Embryonic facial prominence (tissue), 1 donor: ENCODE results near the gene CELF4.

ENCODE experiments used
- DNase-seq: peaks from one replicate; pipeline ENCODE4 v3.0.0-alpha.2; 2016; ENCODE audit errors: extremely low spot score

The CELF4 gene

DNA sequence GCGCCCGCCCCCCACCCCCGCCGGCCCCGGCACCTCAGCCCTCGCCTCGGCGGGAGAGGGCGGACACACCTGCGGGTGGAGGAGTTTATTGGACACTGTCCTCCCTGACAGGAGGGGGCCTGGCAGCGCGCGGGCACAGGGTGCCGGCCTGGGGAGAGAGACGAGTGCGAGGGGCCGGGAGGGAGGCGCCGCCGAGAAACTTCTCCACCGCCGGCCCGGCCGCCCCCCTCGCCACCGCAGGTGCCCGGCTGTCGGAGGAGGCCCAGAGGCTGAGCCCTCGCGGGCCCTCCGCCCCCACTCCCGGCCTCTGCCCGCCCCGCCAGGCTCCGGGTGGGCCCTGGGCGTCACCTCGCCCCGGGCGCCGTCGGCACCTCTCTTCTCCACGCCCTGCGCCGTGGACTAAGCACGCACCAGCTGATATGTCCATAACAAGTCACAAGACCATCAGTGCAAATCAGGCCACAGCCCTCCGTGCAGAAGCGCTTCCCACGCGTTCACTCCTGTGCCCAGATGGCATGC lies 311.3 kb downstream of the CELF4 start:
- no peak for DNase-seq

DNA sequence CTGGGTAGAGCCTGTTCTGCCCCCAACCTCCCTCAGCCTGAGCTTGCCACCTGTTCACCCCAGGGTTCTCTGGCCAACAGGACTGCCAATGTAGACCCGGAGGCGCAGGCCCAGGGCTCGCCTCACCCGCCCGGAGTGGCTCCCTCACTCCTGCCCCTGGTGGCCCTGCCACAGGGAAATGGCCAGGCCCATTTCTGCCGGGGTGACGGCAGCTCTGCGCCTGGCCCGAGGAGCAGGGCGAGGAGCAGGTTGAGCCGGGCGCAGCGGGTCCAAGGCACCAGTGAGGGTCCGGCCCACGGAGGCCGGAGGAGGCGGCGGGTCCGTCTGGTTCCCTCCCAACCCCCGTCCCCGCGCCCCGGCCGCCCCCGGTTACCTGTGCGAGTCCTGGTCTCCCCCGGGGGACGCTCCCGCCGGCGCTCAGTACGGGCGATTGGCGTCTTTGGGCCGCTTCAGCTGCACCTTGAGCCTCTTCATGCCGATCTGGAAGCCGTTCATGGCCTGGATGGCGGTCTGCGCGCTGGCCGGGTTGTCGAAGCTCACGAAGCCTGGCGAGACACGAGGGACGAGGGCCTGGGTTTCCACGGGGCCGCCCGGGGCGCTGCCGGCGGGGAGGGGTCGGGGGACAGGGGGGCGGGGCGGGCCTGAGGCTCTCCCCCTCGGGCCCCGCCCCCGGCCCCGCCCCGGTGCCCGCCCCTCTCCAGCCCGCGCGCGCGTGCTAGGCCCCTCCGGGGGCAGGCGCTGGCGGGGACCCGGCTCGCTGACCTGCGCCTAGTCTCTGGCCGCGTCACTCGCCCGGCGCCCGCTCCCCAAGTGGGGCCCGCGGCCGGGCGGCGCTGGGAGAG lies 312.0 kb downstream of the CELF4 start:
- DNase-seq, result no peak

DNA sequence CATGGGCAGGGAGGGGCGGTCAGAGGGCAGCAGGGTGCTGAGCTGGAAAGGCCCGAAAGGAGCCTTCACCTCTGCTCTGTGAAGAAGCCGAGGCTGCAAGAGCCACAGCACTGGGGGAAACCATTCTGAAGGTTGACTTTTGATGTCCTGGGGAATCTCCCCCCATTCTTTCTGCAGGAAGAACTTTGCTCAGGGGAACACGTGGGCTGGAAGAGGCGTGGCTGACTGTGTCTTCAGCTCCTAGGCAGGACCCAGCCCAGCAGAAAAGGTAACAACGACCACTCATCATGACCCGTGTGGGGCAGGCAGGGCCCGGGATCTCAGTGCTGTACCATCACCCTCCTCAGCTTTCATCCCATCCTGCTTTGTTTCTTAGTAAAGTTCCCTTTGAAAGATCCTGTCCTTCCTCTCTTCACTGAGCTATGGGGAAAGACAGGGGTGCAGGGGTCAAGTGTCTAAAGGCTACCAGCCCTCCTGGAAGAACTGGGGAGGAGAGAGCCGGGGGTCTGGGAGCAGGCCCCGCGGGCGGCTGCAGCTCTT lies 312.7 kb downstream of the CELF4 start:
- no peak for DNase-seq

DNA sequence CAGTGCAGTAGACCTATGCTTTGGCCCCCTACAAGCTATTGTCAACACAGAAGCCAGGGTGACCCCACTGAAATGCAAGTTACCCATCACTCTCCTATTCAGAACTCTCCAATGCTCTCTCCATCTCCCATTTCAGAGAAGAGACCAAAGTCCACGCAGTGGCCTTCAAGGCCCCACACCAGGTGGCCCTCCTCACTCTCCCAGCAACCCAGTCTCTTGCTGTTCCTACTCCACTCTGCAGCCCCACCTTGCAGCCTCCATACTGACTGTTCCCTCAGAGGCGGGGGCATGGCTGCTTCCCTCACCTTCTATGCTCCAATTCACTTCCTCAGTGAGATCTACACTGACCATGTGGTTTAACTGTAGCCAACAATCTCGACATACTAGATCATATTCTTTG lies 313.3 kb downstream of the CELF4 start:
- no peak for DNase-seq

DNA sequence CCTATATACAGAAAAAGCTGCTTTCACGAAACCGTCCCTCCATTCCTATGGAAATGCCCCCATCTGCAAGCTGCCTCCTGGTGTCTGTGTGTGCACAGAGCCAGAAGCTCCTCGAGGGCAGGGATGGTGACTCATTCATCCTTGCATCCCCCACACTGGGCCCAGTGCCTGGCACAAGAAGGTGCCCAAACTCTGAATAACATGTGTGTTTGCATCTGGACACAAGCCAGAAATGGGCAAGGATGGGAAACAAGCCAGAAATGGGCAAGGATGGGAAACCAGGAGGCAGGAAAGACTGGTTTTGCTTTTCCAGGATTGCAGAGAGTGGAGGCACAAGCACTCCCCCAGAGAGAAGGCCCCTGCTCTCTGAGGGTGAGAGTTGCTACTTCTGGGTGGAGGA lies 313.9 kb downstream of the CELF4 start:
- no peak for DNase-seq

DNA sequence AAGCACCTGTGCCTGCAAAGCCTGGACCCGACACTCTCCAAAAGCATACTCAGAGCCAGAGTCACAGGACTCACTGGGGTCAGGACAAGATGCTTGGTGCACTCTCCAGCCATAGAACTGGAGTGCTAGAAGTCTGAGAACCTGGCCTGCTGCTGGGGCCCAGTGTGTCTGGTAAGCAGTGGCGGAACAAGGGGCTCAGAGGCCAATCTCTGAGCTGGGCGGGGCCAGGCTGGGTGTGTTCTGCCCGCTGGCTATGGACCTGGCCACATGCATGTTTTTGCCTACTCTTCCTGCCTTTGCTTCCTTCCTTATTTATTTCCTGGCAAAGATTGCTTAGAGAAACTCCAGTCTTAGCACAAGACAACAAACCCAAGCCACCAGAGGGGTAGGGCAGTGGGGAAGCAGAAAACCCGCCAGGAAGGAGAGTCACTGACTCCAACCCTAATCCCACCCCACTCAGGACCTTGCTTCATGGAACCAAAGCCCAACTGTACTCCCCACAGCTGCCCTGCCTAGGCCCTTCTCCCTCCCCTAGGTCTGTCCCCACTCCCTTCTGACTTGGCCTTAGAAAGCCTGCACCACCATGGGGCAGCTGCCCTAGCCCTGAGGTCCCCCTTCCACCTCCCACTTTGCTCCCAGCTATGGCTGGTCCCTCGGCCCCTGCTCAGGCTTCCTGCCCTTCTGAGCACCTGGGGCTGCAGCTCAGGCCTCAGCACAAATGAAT lies 315.5 kb downstream of the CELF4 start:
- DNase-seq, result no peak

DNA sequence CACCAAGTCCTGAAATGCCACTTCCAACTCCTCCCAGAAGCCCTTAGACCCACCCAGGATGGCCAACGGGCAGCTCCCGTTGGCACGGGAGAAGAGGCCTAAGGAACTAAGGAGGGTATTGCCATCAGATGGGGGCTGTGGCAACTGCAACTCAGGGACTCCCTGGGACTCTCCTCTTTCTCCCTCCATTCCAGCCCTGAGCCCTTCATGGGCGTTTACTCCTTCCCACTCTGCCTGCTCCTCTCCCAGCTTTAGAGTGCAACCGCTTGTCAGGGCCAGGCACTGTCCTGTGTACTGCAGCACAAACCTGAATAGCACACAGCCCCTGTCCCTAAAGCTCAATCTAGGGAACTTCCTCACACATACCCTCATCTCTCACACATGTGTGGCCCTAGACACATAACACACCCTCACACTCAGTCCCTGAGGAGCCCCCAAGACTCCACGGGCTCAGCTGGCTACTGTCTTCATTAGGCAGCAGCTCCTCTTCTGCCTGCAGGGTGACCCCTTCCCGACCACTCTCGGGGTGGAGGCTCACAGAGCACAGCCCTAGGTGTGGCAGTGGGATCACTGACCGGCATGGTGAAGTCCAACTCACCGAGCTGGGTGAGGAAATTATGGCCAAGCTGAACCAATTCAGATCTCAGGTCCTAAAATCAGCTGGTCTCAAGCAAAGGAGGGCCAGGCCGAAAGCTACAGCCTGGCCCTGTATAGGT lies 316.3 kb downstream of the CELF4 start:
- DNase-seq, result no peak

DNA sequence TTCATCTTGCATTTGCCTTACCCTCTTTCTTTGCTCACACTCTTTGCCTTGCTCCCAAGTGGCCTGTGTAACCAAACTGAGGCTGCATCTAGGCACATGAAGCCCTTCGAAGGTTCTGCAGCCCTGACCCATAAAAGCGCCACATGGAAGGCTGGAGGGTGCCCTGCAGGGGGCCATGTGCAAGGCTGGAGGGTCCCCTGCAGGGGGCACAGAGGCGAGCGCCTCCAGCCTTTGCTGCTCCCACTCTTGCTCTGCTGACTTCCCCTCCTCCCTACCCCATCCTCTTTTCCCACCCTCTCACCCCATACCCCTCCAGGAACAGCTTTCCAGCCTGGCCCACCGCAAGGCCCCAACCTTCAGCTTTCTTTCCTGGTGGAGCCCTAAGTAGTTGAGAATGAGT lies 317.3 kb downstream of the CELF4 start:
- no peak for DNase-seq

DNA sequence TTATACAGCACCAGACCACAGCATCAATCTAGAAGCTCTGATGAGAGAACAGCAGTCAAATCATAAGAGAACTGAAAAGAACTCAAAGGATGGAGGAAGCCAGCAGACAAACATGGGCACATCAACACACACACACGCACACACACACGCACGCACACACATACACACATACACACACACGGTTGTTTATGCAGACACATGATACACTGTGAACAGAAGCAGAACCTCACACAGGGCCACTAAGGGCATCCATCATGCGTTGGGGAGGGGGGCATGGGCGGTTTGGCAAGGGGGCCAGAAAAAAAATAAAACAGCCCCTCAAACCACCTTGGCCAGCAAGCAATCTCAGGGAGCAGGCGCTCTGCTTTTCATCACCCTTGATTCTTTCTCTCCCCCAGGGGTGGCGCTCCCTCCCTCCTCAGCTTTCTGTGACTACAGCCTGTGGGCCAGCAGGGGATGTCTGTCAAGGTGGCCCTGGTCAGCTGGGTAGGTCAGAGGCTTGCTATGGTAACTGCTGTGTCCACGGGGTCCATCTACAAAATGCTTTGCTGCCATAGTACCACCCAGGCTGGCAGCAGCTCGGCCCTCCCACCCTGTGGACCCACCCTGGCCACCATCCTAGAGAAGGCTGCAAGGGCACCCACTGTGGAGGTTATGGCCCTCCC lies 318.0 kb downstream of the CELF4 start:
- no peak for DNase-seq

DNA sequence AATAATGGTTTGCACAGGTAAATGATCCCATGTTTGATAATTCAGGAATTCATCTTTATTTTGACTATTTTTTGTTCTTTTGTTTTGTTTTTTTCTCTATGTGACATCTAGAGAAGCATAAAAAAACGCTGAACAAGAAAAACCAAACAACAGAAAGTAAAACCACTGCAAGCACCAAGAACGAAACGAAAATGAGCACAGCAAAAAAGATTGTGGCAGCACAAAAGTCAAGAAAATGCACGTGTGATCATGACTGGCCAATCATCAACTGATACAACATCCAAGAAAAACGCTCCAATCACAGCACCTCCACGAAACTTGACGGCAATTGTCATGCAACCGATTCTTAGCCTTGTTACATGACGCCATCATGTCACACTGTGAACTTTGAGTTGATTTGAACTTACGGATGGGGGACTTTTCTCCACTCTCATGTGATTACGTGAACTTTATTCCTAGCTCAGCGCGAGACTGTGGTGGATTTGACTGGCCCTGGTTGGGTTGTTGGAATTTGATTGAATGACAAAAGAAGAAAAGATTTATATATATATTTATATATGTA lies 318.7 kb downstream of the CELF4 start:
- DNase-seq, result no peak

DNA sequence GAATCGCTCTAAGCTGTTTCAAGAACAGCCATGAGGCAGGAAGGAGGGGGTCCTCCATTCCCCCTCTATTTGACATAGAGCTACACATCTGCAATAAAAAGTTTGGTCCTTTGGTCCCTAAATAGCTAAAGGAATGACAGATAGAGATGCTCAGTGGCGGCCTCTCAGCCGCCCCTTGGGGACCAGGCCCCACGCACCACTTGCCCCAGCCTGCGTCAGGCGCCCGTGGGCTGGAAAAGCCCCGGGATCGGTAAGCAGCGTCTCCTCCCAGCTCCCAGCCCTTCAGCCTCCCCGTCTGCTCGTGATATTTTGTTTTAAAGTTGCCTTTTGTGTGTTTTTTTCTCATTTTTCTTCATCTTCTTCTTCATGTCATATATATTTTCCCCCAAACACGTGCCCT lies 321.0 kb downstream of the CELF4 start:
- DNase-seq, result no peak

DNA sequence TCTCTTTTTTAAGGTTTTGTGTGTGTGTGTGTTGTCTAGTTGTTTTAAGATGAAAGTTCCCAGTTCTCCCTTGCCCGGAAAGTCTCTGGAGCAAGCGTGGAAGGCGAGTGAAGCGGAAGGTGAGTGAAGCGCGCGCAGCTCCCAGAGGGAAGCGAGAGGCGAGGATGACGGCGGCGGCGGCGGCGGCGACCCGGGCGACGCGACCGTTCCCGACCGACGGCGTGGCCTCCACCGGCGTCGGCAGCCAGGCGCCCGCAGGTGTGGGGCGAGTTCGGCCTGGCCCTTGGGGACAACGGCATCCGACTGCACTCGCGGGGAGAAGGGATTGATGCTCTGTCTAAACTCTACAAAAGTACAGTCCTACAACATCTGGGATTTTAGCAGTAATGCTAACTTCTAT lies 321.9 kb downstream of the CELF4 start:
- DNase-seq, result no peak

DNA sequence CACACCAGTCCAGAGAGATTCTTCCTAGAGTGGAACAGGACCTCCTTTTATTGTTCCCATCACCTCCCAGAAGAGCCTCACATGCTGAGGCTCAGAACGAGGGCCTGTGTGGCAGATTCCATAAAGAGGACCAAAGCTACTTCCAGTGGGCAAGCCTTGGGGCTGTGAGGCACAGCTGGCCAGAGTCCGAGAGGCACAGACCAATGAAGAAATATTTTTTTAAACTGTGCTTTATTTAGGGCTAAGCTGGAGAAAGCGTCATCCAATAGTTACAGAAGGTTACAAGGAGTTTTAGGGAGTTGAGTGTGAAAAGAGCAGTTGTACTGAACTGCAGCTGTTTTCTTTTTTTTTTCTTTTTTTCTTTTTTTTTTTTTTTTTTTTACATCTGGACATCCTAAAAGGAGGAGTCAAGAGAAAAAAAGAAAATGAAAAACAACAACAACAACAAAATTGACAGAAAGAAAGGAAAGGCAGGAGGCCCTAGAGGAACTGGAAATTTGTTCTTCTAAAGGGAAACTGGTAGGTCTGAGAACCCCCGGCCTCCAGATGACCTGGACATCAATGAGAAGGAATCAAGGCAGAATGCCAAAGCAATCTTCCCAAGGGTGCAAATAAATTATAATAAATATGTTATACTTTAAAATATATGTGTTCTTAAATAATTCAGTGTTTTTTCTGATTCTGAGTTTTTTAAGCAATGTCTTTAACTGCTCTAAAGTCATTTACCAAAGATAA lies 322.6 kb downstream of the CELF4 start:
- DNase-seq, result no peak

DNA sequence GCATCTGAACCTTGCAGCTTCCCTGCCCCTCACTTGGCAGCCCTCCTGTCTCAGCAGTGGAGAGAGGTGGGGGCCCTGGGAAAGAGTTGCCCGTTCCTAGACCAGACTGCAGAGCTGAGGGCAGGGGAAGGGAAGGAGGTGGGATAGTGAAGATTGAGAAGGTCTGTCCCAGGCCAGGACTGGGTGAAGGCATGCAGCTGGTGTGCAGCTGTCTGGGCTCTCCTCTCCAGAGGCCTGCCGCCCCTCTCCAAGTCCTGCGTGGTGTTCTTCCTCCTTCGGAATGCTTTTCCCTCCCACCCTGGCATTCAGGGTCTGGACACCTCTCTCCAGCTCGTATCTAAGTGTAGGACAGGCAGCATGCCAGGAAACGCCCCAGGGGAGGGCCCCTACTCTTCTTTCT lies 323.5 kb downstream of the CELF4 start:
- no peak for DNase-seq

DNA sequence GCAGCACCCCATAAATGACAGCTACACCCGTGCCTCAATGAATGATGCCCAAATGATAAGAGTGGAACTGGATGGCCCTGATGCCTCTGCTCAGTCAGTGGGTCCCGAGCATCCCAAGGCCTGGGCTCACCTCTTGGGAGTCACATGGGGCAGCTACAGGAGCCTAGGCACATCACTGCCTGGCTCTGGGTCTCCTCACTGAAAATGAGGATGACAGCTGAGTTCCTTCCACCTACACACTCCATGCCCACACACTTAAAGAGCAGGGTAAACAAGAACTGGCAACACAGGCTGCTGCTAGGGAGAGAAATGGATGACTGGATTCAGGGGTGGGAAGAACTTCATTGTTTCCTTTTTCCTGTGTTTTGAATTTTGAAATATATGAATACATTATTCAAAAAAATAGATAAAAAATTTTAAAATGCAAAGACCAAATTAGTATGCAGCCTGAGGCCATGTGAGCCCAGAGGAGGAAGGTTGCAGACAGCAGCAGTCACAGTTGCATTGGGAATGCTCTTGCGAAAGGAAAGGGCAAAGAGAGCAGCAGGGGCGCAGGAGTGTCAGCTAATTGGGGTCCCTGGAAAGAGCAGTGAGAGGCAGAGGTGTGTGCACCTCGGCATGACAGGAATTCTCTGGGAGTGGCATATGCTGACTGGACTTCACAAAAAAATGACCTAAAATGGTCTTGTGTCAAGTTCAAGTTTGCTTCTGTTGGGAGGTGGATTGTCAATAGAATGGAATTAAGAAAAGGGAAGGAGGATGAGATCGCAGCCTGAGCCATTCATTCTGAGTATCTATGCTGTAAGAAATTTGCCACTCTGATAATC lies 327.1 kb downstream of the CELF4 start:
- DNase-seq, result no peak

DNA sequence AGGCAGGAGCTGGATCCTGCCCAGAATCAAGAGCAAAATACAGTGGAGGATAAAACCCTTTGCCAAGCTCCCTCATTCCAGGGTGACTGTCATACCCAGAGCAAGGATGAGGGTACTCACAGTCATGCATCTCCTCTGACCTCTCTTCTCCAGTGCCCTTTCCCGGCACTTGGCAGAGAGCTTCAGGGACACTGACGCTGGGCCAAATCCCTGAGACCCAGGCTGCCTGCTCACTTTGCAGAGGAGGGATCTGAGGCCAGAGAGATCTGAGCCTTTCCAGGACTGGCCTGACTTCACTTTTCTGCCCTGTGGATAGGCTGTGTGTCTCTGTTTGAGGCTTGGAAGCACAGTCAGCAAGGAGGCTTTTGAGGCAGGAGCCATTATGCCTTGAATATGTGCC lies 330.0 kb downstream of the CELF4 start:
- DNase-seq, result no peak

DNA sequence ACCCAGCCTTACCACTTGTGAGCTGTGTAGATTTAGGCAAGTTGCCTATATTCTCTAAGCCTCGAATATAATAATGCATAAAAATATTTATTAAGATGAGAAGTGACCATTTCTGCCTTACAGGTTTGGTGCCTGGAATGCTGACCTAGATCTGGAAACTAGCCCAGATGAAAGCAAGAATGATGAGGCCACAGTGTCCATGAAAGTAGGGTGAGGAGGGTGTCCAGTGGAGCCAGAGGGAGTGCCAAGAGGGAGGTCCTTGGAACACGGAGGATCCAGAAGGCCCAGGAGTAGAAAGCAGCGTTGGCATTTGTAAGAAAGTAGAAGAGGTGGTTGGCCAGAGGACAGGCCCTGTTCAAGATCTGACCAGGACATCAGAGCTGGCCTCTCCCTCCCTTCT lies 334.3 kb downstream of the CELF4 start:
- no peak for DNase-seq

DNA sequence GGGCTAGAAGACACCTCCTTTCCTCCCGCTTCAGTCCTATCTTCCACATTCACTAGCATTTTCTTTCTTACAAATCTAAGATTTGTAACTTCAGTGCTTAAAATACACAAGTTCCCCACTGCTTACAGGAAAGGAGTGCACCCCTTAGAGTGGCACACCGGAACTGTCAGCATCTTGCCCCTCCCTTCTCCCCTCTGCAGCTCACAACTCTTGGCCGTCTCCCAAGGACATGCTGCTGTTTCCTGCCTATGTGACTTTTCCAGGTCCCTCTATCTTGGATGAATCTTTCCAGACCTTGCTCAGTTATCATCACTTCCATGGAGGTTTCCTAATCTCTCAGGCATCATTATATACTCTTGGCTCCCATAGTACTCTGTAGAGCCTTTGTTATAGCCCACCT lies 334.8 kb downstream of the CELF4 start:
- no peak for DNase-seq

DNA sequence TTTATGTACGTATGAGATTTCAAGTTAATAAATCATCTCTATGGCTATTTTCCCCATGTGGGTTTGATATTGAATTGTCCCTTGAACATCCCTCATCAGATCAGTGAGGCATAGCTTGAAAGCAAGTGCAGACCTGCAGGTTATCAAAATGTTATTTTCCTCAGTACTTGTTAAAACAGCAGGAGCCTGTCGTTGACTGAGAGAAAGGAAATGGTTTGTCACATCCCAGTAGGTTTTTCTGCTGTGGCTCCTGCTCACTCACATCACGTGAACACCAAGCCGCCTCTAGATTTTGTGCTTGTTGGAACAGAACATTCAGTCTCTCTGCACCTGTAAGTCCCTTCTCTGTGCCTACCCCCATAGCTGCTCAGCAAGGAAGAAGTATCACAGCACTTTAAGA lies 340.3 kb downstream of the CELF4 start:
- DNase-seq, result no peak

DNA sequence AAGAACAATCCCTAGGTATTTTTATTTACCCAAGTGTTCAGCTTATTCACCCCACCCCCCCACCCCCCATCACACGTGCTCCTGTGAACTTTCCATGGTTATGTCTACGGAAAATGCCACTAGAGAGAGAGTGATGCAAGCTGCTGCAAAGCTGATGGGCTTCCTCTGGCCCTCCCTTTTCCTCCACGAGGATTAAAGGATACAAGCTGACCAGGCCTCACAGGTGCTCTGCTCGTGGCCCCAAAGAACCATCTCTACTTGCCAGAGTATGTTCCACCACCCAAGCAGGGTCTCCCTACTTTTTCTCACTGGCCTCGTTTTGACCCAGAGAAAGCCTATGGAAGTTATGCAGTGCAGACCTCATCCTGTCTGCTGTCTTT lies 342.6 kb downstream of the CELF4 start:
- DNase-seq, result no peak
